Mucosa of gallbladder (tissue), 1 donor: ENCODE measurements around the gene MKNK1. TPM values are rescaled to one million over a fixed set of nuclear protein-coding genes. Genes with fewer than 3 reads are reported as not detected.
A peak's percentile ranks its signal among the peaks of the same experiment; 100 is the strongest.
"Not testable (repeated sequence)": the region's sequence is repeated elsewhere in the genome, so short reads cannot be mapped to it uniquely, and the experiment has no call there.

ENCODE experiments used
- DNase-seq: peaks from one replicate; pipeline ENCODE4 v3.0.0-alpha.2; 2020; ENCODE audit warnings: low spot score
- total RNA-seq: library from RNA; stranded (reverse); gene quantifications from one replicate; pipeline ENCODE4 v1.2.1, GENCODE V29; 2021
- donor health status: DM: no; HTN: no; CAD: no.

MKNK1 gene
- 36.5 TPM for total RNA-seq

GRCh38 chr1:46603858-46604549 lies at the start of gene MKNK1:
TSS of gene MKNK1 (minus strand) at chr1:46604268. CDS start at chr1:46583327, 20,941 bp downstream.
- peak; percentile 97 for DNase-seq

- no peak for DNase-seq
Measured at GRCh38 chr1:46653405-46653958, 49.4 kb upstream of the MKNK1 start.

- no peak for DNase-seq
Measured at GRCh38 chr1:46652321-46653100, 48.4 kb upstream of the MKNK1 start.

GRCh38 chr1:46651152-46651551 lies 47.1 kb upstream of the MKNK1 start:
- DNase-seq, result not testable (repeated sequence)

GRCh38 chr1:46650491-46650890 lies 46.4 kb upstream of the MKNK1 start:
- DNase-seq, result no peak

GRCh38 chr1:46649764-46650163 lies 45.7 kb upstream of the MKNK1 start:
- no peak for DNase-seq

GRCh38 chr1:46647611-46648010 lies 43.5 kb upstream of the MKNK1 start:
- no peak for DNase-seq

- DNase-seq, result no peak
Measured at GRCh38 chr1:46646844-46647243, 42.8 kb upstream of the MKNK1 start.

GRCh38 chr1:46646331-46646730 lies 42.3 kb upstream of the MKNK1 start:
- DNase-seq, result no peak

- no peak for DNase-seq
Measured at GRCh38 chr1:46645815-46646214, 41.7 kb upstream of the MKNK1 start.

GRCh38 chr1:46643368-46643775 lies 39.3 kb upstream of the MKNK1 start:
- no peak for DNase-seq

- no peak for DNase-seq
Measured at GRCh38 chr1:46642115-46642680, 38.1 kb upstream of the MKNK1 start.

- DNase-seq, result no peak
Measured at GRCh38 chr1:46639547-46639946, 35.5 kb upstream of the MKNK1 start.

GRCh38 chr1:46638921-46639320 lies 34.9 kb upstream of the MKNK1 start:
- no peak for DNase-seq

- DNase-seq, result no peak
Measured at GRCh38 chr1:46637444-46638083, 33.5 kb upstream of the MKNK1 start.

GRCh38 chr1:46635205-46635604 lies 31.1 kb upstream of the MKNK1 start:
- no peak for DNase-seq

GRCh38 chr1:46630719-46631118 lies 26.7 kb upstream of the MKNK1 start:
- no peak for DNase-seq

- DNase-seq, result no peak
Measured at GRCh38 chr1:46623743-46624644, 19.9 kb upstream of the MKNK1 start.

GRCh38 chr1:46622344-46622743 lies 18.3 kb upstream of the MKNK1 start:
- no peak for DNase-seq

- DNase-seq, result no peak
Measured at GRCh38 chr1:46621930-46622329, 17.9 kb upstream of the MKNK1 start.

GRCh38 chr1:46619656-46620258 lies 15.7 kb upstream of the MKNK1 start:
- no peak for DNase-seq
